GM12864 (cell line): Measurements from ENCODE around the gene RBFOX2.

Source experiments
- DNase-seq: peaks from one replicate; pipeline ENCODE4 v3.0.0-alpha.2; 2011; ENCODE audit warnings: low read depth
- H3K4me3 ChIP-seq: 2 replicates; pipeline ENCODE4 v1.5.1; 2011; ENCODE audit warnings: mild to moderate bottlenecking, low read depth, low read length, control low read depth
- TF ChIP-seq, protein P1 (sequence below): IDR thresholded peaks from 2 replicates; pipeline ENCODE4 v1.5.1; 2011; ENCODE audit warnings: low read depth, mild to moderate bottlenecking, moderate library complexity, low read length, control low read depth, inconsistent platforms; ENCODE audit errors: missing control alignments

Gene RBFOX2

DNA sequence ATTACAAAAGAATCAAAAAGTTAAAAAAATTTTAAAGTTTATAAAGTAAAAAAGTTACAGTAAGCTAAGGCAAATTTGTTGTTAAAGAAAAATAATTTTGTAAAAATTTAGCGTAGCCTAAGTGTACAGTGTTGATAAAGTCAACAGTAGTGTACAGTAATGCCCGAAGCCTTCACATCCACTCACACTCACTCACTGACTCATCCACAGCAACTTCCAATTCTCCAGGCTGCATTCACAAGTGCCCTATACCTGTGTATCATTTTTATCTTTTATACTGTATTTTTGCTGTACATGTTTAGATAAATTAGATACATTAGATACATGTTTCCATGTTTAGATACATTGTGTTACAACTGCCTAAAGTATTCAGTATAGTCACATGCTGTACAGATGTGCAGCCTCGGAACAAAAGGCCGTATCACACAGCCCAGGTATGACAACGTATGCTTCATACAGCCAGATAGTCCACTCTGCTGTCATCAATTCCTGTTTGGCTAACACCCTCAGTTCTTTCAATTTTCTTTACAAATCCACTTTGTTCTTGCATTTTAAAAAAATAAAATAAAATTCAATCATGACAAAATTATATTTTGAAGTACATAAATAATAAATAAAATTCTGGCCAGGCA lies 80.7 kb downstream of the RBFOX2 start:
- no peak for DNase-seq
- no peak overlapping the region for H3K4me3 ChIP-seq
- TF ChIP-seq, protein P1, sequence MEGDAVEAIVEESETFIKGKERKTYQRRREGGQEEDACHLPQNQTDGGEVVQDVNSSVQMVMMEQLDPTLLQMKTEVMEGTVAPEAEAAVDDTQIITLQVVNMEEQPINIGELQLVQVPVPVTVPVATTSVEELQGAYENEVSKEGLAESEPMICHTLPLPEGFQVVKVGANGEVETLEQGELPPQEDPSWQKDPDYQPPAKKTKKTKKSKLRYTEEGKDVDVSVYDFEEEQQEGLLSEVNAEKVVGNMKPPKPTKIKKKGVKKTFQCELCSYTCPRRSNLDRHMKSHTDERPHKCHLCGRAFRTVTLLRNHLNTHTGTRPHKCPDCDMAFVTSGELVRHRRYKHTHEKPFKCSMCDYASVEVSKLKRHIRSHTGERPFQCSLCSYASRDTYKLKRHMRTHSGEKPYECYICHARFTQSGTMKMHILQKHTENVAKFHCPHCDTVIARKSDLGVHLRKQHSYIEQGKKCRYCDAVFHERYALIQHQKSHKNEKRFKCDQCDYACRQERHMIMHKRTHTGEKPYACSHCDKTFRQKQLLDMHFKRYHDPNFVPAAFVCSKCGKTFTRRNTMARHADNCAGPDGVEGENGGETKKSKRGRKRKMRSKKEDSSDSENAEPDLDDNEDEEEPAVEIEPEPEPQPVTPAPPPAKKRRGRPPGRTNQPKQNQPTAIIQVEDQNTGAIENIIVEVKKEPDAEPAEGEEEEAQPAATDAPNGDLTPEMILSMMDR, result no peak

DNA sequence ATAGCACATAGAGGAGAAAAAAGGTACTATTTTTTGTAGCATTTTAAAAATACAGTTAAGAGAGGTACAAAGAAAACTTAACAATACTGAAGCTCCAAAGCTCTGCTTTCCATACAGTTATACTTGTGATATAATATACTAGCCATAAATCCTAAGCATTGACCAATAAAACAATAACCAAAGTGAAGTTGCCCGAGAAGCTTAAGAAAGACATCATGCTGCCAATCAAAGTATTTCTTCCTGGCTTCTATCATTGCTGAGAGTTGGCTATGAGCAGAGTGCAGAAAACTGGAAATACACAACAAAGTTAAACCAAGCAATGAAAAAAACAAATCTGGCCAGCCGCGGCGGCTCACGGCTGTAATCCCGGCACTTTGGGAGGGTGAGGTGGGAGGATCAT lies 84.2 kb downstream of the RBFOX2 start:
- H3K4me3 ChIP-seq, result no peak overlapping the region
- no peak for DNase-seq
- TF ChIP-seq, protein P1, result no peak

DNA sequence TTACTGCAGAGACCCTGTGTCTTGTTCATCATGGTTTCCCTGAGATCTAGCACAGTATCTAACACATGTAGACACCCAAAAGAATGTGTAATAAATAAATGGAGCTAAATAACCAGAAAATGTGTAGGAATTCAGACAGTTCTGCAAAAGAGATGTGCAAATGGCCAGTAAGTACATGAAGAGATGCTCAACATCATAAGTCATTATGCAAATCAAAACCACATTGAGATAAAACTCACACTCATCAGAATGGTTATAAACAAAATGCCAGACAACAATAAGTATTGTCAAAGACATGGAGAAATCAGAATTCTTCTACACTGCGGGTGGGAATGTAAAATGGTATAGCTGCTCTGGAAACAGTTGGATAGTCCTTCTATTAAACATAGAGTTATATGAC lies 88.5 kb downstream of the RBFOX2 start:
- no peak for DNase-seq
- TF ChIP-seq, protein P1, result no peak
- H3K4me3 ChIP-seq, result no peak overlapping the region

DNA sequence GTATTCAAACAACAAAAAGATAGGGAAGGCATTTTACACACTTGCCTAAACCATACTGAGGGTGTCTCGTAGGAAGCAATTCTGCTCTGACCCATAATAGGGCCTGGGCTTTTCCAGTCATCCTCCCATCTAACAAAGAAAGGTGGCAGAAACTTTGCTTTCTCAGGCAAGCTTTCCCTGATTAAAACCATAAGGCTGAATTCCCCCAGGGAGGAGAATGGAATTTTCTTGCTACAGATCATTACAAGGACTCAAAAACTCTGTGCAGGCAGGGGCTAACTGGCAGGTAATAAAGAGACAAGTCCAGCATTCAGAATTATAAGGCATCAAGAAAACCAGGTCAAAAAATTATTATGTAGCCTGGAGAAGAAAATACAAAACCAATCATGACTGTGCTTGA lies 90.4 kb downstream of the RBFOX2 start:
- no peak for DNase-seq
- TF ChIP-seq, protein P1, result no peak
- no peak overlapping the region for H3K4me3 ChIP-seq

DNA sequence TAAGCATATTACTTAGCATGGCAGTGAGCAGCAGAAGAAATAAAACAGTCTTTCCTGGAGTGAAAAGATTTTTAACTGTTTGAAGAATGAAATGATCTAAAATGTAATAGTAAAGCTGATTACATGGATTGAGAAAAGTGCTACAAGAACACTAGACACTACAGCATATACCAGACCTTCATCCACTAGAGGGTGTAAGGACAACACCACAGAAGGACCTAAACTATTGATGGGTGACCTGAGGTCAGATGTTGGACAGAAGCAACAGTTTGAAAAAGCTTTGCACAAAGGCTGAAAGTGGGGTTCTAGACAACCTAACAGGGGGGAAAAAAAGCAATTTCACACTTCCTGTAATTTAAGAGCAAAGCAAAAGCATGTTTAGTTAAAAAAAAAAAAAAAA lies 97.7 kb downstream of the RBFOX2 start:
- no peak overlapping the region for H3K4me3 ChIP-seq

DNA sequence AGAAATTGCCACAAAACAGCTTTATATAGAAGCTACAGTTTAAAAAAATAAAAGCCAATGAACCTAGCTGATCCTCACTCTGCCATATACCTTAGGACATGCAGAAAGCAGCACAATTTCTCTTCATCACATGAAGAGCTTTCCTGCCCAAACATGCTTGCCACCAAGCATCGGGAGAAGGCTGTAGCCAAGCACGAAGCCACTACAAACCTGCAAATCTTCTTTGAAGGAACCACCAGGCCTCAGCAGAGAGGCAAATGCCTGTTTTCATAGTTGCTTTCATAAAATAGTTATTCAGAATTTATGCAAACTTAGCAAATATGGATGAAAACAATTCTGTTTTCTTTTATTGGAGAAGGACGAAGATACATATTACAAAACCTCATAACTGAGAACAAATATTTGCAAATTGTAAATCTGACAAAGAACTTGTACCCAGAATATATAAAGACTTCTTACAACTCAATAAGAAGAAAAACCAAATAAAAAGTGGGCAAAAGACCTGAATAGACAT lies 100.3 kb downstream of the RBFOX2 start:
- DNase-seq, result no peak
- TF ChIP-seq, protein P1, result no peak
- H3K4me3 ChIP-seq, result no peak overlapping the region

More for the DNA sequence above, 97.7 kb downstream of the RBFOX2 start:
- peak; percentile 8 for DNase-seq
- TF ChIP-seq, protein P1, result peak; percentile 51

DNA sequence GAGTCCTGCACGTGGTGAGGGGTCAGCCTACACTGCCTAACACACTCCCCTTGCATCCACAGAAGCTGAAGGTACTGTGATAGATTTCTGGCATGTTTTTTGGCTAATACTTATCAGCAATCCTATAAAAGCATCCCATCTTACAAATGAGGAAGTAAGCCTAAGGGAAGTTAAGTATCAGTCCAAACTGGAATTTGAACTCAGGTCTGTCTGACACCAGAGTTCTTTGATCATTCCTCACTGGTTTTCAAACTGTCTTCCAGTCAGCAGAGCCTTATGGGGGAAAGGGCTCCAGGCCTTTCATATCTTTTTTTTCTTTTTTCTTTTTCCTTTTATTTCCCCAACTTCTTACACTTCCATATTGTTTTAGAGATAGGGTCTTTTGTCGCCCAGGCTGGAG lies 105.6 kb downstream of the RBFOX2 start:
- H3K4me3 ChIP-seq, result no peak overlapping the region
- no peak for DNase-seq
- TF ChIP-seq, protein P1, result no peak
